Activated B cell treated with CpG ODN at 0.5 μM for 24 hours (primary cell): Measurements from ENCODE around the gene TRIP12. TPM values are rescaled to one million over a fixed set of nuclear protein-coding genes. Genes with fewer than 3 reads are reported as not detected.

Source experiments
- ATAC-seq: fragments of 200-7000 bp; cut with Tn5 transposase; one replicate; pipeline ENCODE4 v1.10.0; 2021; ENCODE audit warnings: low read depth, mild to moderate bottlenecking, moderate library complexity
- CTCF ChIA-PET: fragments of 350-600 bp; sonication (Branson Sonifier 250); formaldehyde crosslinking; loops from one replicate; lab custom pipeline; 2021; ENCODE audit warnings: antibody characterized with exemption; lab: Charles Lee
- POLR2A ChIA-PET: fragments of 350-600 bp; sonication (Branson Sonifier 250); formaldehyde crosslinking; loops from one replicate; lab custom pipeline; 2021; ENCODE audit warnings: antibody characterized with exemption; lab: Charles Lee
- DNase-seq: peaks from one replicate; pipeline ENCODE4 v3.0.0; 2022
- H3K27ac Mint-ChIP-seq: one replicate; pipeline ENCODE4 v1.8.0; 2020; ENCODE audit warnings: mixed read lengths
- H3K27me3 Mint-ChIP-seq: one replicate; pipeline ENCODE4 v1.8.0; 2021; ENCODE audit warnings: mixed read lengths
- H3K36me3 Mint-ChIP-seq: one replicate; pipeline ENCODE4 v1.8.0; 2021; ENCODE audit warnings: low read depth, mixed read lengths
- H3K4me1 Mint-ChIP-seq: one replicate; pipeline ENCODE4 v1.8.0; 2021; ENCODE audit warnings: mixed read lengths
- H3K4me3 Mint-ChIP-seq: one replicate; pipeline ENCODE4 v1.8.0; 2020; ENCODE audit warnings: mild to moderate bottlenecking, mixed read lengths
- H3K9me3 Mint-ChIP-seq: one replicate; pipeline ENCODE4 v1.8.0; 2020; ENCODE audit warnings: mixed read lengths
- CTCF ChIP-seq: fragments of 200-600 bp; IDR thresholded peaks from one replicate; pipeline ENCODE4 v1.8.0; 2022; ENCODE audit warnings: antibody characterized with exemption, mild to moderate bottlenecking
- intact Hi-C: fragments of 100-400 bp; cut with micrococcal nuclease; formaldehyde crosslinking; loops from one replicate; pipeline ENCODE4 v1.15.1; 2024
- total RNA-seq: library from RNA; stranded (reverse); gene quantifications from 2 replicates; pipeline ENCODE4 v1.2.3, GENCODE V29; 2022

TRIP12 gene
- total RNA-seq, 1 donor from 2014 or later, result 272 TPM

GRCh38 chr2:229921101-229921891 lies 513 bp downstream of the TRIP12 start:
- Mint-ChIP-seq H3K9me3 (peaks cover 2% of the 10 kb centered on the region), H3K4me1 (peaks cover 46% of the 10 kb centered on the region), H3K4me3 (peak overlapping the region; percentile 94), H3K27me3 (no peaks in the 10 kb centered on the region), H3K36me3 (peaks cover 34% of the 10 kb centered on the region), H3K27ac (peak overlapping the region; percentile 96)
- ATAC-seq (peak; percentile 23), DNase-seq (no peak)
- ChIA-PET CTCF (interaction anchor here (1.2 to 1.7 kb wide), 3 partner anchors 10 to 146 kb away, joined by 4 to 6 read pairs (median 4); no protein-coding TSS in a partner anchor), POLR2A (interaction anchor here (0.6 to 1.9 kb wide), 14 partner anchors 9 to 1858 kb away, joined by 3 to 23 read pairs (median 4); partner anchors contain the start of genes NCL and SP110)
- no peak for TF ChIP-seq CTCF
- intact Hi-C loops, result loop anchor here (2.0 kb wide), 4 partner anchors 64 to 792 kb away; partner anchors contain the start of gene CAB39

- intact Hi-C loops, result loop anchor here (1.0 to 2.0 kb wide), 5 partner anchors 10 to 793 kb away; partner anchors contain the start of gene CAB39
- Mint-ChIP-seq H3K4me3 (peak overlapping the region; percentile 94), H3K36me3 (peaks cover 40% of the 10 kb centered on the region), H3K27ac (peak overlapping the region; percentile 96), H3K4me1 (peaks cover 54% of the 10 kb centered on the region), H3K9me3 (peaks cover 2% of the 10 kb centered on the region), H3K27me3 (no peaks in the 10 kb centered on the region)
- TF ChIP-seq CTCF, result no peak
- ChIA-PET CTCF (interaction anchor here (1.7 kb wide), 1 partner anchor 9 kb away, joined by 4 read pairs; no protein-coding TSS in a partner anchor), POLR2A (no interaction called here)
- ATAC-seq (no peak), DNase-seq (peak; percentile 18)
These were observed 1.7 kb downstream of the TRIP12 start for GRCh38 chr2:229920011-229920641.

- Mint-ChIP-seq H3K4me1 (peaks cover 71% of the 10 kb centered on the region), H3K4me3 (no peak overlapping the region), H3K9me3 (peaks cover 2% of the 10 kb centered on the region), H3K36me3 (peaks cover 40% of the 10 kb centered on the region), H3K27ac (peak overlapping the region; percentile 75), H3K27me3 (no peaks in the 10 kb centered on the region)
- ATAC-seq, result no peak
- POLR2A ChIA-PET, result interaction anchor here (0.7 kb wide), 1 partner anchor 18 kb away, joined by 18 read pairs; no protein-coding TSS in a partner anchor
- CTCF ChIA-PET, result no interaction called here
- DNase-seq, result no peak
- intact Hi-C loops, result no loop called here
- no peak for TF ChIP-seq CTCF
These were observed 4.0 kb downstream of the TRIP12 start for GRCh38 chr2:229917793-229918192.

- CTCF ChIA-PET, result no interaction called here
- peaks cover 79% of the 10 kb centered on the region for H3K4me1 Mint-ChIP-seq
- POLR2A ChIA-PET, result no interaction called here
These were observed 7.6 kb downstream of the TRIP12 start for GRCh38 chr2:229914171-229914570.

More at GRCh38 chr2:229914171-229914570, 7.6 kb downstream of the TRIP12 start:
- H3K27ac Mint-ChIP-seq, result no peak overlapping the region
- peak overlapping the region; percentile 2 for H3K4me3 Mint-ChIP-seq
- TF ChIP-seq CTCF, result no peak
- no peaks in the 10 kb centered on the region for H3K27me3 Mint-ChIP-seq
- intact Hi-C loops, result no loop called here
- peaks cover 22% of the 10 kb centered on the region for H3K36me3 Mint-ChIP-seq
- ATAC-seq, result no peak
- peaks cover 2% of the 10 kb centered on the region for H3K9me3 Mint-ChIP-seq
- no peak for DNase-seq
